ENCODE measurements around the gene ALAS1. TPM values are rescaled to one million over a fixed set of nuclear protein-coding genes. Genes with fewer than 3 reads are reported as not detected.

The ALAS1 gene
- total RNA-seq, 1 experiment from 2014 or later = 41.6 TPM

GRCh38 chr3:52247409-52248164, 49.6 kb downstream of the ALAS1 start:
- Histone ChIP-seq H3K79me2 (ENCODE audit: low read length) (no peaks in the 10 kb centered on the region), H4K20me1 (ENCODE audit: insufficient read depth, low read depth, low read length) (no peaks in the 10 kb centered on the region), H3K4me1 (ENCODE audit: low read length) (peaks cover 39% of the 10 kb centered on the region), H3K27ac (ENCODE audit: low read length) (no peak overlapping the region), H3K9me3 (ENCODE audit: low read length) (no peaks in the 10 kb centered on the region), H3K9ac (ENCODE audit: low read length) (no peak overlapping the region), H3K36me3 (ENCODE audit: insufficient read depth, low read length) (peaks cover 9% of the 10 kb centered on the region; the same call in 1 of the 2 replicates), H2AFZ (ENCODE audit: low read length) (no peak overlapping the region), H3K9me2 (replicated peaks; ENCODE audit: insufficient read depth, low read length) (no peaks in the 10 kb centered on the region), H3K4me2 (ENCODE audit: low read depth, low read length, poor library complexity, severe bottlenecking) (peak overlapping the region; percentile 79), H3K27me3 (ENCODE audit: low read length) (no peaks in the 10 kb centered on the region), H3K4me3 (ENCODE audit: low read length) (no peak overlapping the region)
- DNase-seq = no peak

- Histone ChIP-seq H3K27ac (ENCODE audit: low read length) (no peak overlapping the region), H3K9me3 (ENCODE audit: low read length) (no peaks in the 10 kb centered on the region), H3K9me2 (replicated peaks; ENCODE audit: insufficient read depth, low read length) (no peaks in the 10 kb centered on the region), H3K4me3 (ENCODE audit: low read length) (no peak overlapping the region), H3K4me2 (ENCODE audit: low read depth, low read length, poor library complexity, severe bottlenecking) (no peak overlapping the region), H3K4me1 (ENCODE audit: low read length) (peaks cover 44% of the 10 kb centered on the region), H4K20me1 (ENCODE audit: insufficient read depth, low read depth, low read length) (no peaks in the 10 kb centered on the region), H2AFZ (ENCODE audit: low read length) (no peak overlapping the region), H3K79me2 (ENCODE audit: low read length) (no peaks in the 10 kb centered on the region), H3K9ac (ENCODE audit: low read length) (no peak overlapping the region), H3K27me3 (ENCODE audit: low read length) (no peaks in the 10 kb centered on the region), H3K36me3 (ENCODE audit: insufficient read depth, low read length) (peaks cover 10% of the 10 kb centered on the region; the same call in 1 of the 2 replicates)
- DNase-seq = no peak
Observed at GRCh38 chr3:52248165-52248541, 50.2 kb downstream of the ALAS1 start.

- no peaks in the 10 kb centered on the region for H3K79me2 ChIP-seq (ENCODE audit: low read length)
- H3K9ac ChIP-seq (ENCODE audit: low read length) = no peak overlapping the region
- H3K4me1 ChIP-seq (ENCODE audit: low read length) = peaks cover 46% of the 10 kb centered on the region
- H3K4me3 ChIP-seq (ENCODE audit: low read length) = no peak overlapping the region
- H3K27ac ChIP-seq (ENCODE audit: low read length) = no peak overlapping the region
- no peak overlapping the region for H3K4me2 ChIP-seq (ENCODE audit: low read depth, low read length, poor library complexity, severe bottlenecking)
- peaks cover 10% of the 10 kb centered on the region; the same call in 1 of the 2 replicates for H3K36me3 ChIP-seq (ENCODE audit: insufficient read depth, low read length)
- no peaks in the 10 kb centered on the region for H3K9me2 ChIP-seq (replicated peaks; ENCODE audit: insufficient read depth, low read length)
- peaks cover 7% of the 10 kb centered on the region; the same call in 1 of the 2 replicates for H4K20me1 ChIP-seq (ENCODE audit: insufficient read depth, low read depth, low read length)
- no peak overlapping the region for H2AFZ ChIP-seq (ENCODE audit: low read length)
- no peak for DNase-seq
- no peaks in the 10 kb centered on the region for H3K9me3 ChIP-seq (ENCODE audit: low read length)
- H3K27me3 ChIP-seq (ENCODE audit: low read length) = no peaks in the 10 kb centered on the region
Observed at GRCh38 chr3:52248816-52249547, 51.0 kb downstream of the ALAS1 start.

- Histone ChIP-seq H3K36me3 (ENCODE audit: insufficient read depth, low read length) (peaks cover 10% of the 10 kb centered on the region; the same call in 1 of the 2 replicates), H3K79me2 (ENCODE audit: low read length) (no peaks in the 10 kb centered on the region), H3K27me3 (ENCODE audit: low read length) (no peaks in the 10 kb centered on the region), H3K4me2 (ENCODE audit: low read depth, low read length, poor library complexity, severe bottlenecking) (no peak overlapping the region), H3K9me2 (replicated peaks; ENCODE audit: insufficient read depth, low read length) (no peaks in the 10 kb centered on the region), H4K20me1 (ENCODE audit: insufficient read depth, low read depth, low read length) (peaks cover 13% of the 10 kb centered on the region; the same call in 1 of the 2 replicates), H3K27ac (ENCODE audit: low read length) (no peak overlapping the region), H3K4me1 (ENCODE audit: low read length) (peaks cover 46% of the 10 kb centered on the region), H2AFZ (ENCODE audit: low read length) (no peak overlapping the region), H3K9ac (ENCODE audit: low read length) (no peak overlapping the region), H3K9me3 (ENCODE audit: low read length) (no peaks in the 10 kb centered on the region), H3K4me3 (ENCODE audit: low read length) (no peak overlapping the region)
- no peak for DNase-seq
Observed at GRCh38 chr3:52249683-52250082, 51.7 kb downstream of the ALAS1 start.

GRCh38 chr3:52250122-52250521, 52.2 kb downstream of the ALAS1 start:
- H3K4me3 ChIP-seq (ENCODE audit: low read length) = no peak overlapping the region
- no peaks in the 10 kb centered on the region for H3K27me3 ChIP-seq (ENCODE audit: low read length)
- no peak overlapping the region for H3K27ac ChIP-seq (ENCODE audit: low read length)
- H3K9me2 ChIP-seq (replicated peaks; ENCODE audit: insufficient read depth, low read length) = no peaks in the 10 kb centered on the region
- H3K9ac ChIP-seq (ENCODE audit: low read length) = no peak overlapping the region
- H3K9me3 ChIP-seq (ENCODE audit: low read length) = no peaks in the 10 kb centered on the region
- peaks cover 13% of the 10 kb centered on the region; the same call in 1 of the 2 replicates for H4K20me1 ChIP-seq (ENCODE audit: insufficient read depth, low read depth, low read length)
- no peaks in the 10 kb centered on the region for H3K79me2 ChIP-seq (ENCODE audit: low read length)
- DNase-seq = no peak
- no peak overlapping the region for H3K4me2 ChIP-seq (ENCODE audit: low read depth, low read length, poor library complexity, severe bottlenecking)
- peaks cover 10% of the 10 kb centered on the region; the same call in 1 of the 2 replicates for H3K36me3 ChIP-seq (ENCODE audit: insufficient read depth, low read length)
- peaks cover 43% of the 10 kb centered on the region for H3K4me1 ChIP-seq (ENCODE audit: low read length)
- no peak overlapping the region for H2AFZ ChIP-seq (ENCODE audit: low read length)

GRCh38 chr3:52253314-52254304, 55.6 kb downstream of the ALAS1 start:
- Histone ChIP-seq H3K9me3 (ENCODE audit: low read length) (no peaks in the 10 kb centered on the region), H3K79me2 (ENCODE audit: low read length) (0 out of 2 replicates have a peak, but pooled peaks cover 7% of the 10 kb centered on the region), H3K9ac (ENCODE audit: low read length) (peak overlapping the region; percentile 57), H3K9me2 (replicated peaks; ENCODE audit: insufficient read depth, low read length) (no peaks in the 10 kb centered on the region), H3K36me3 (ENCODE audit: insufficient read depth, low read length) (peaks cover 44% of the 10 kb centered on the region), H3K4me3 (ENCODE audit: low read length) (no peak overlapping the region; the same call in 1 of the 2 replicates), H3K4me2 (ENCODE audit: low read depth, low read length, poor library complexity, severe bottlenecking) (peak overlapping the region; percentile 38), H2AFZ (ENCODE audit: low read length) (no peak overlapping the region), H3K27ac (ENCODE audit: low read length) (peak overlapping the region; percentile 83), H3K27me3 (ENCODE audit: low read length) (no peaks in the 10 kb centered on the region), H3K4me1 (ENCODE audit: low read length) (peaks cover 36% of the 10 kb centered on the region), H4K20me1 (ENCODE audit: insufficient read depth, low read depth, low read length) (peaks cover 24% of the 10 kb centered on the region; the same call in 1 of the 2 replicates)
- DNase-seq = peak; percentile 94

GRCh38 chr3:52254608-52255007, 56.6 kb downstream of the ALAS1 start:
- peaks cover 36% of the 10 kb centered on the region for H3K4me1 ChIP-seq (ENCODE audit: low read length)

More at GRCh38 chr3:52254608-52255007, 56.6 kb downstream of the ALAS1 start:
- Histone ChIP-seq H3K27ac (ENCODE audit: low read length) (peak overlapping the region; percentile 83), H3K27me3 (ENCODE audit: low read length) (no peaks in the 10 kb centered on the region), H3K79me2 (ENCODE audit: low read length) (0 out of 2 replicates have a peak, but pooled peaks cover 12% of the 10 kb centered on the region), H4K20me1 (ENCODE audit: insufficient read depth, low read depth, low read length) (peaks cover 24% of the 10 kb centered on the region; the same call in 1 of the 2 replicates), H3K36me3 (ENCODE audit: insufficient read depth, low read length) (peaks cover 54% of the 10 kb centered on the region), H3K4me2 (ENCODE audit: low read depth, low read length, poor library complexity, severe bottlenecking) (no peak overlapping the region), H3K9me2 (replicated peaks; ENCODE audit: insufficient read depth, low read length) (no peaks in the 10 kb centered on the region), H3K9me3 (ENCODE audit: low read length) (no peaks in the 10 kb centered on the region), H3K4me3 (ENCODE audit: low read length) (no peak overlapping the region), H2AFZ (ENCODE audit: low read length) (no peak overlapping the region), H3K9ac (ENCODE audit: low read length) (no peak overlapping the region)
- no peak for DNase-seq
